ENCODE data around the gene NTRK2.

DNA sequence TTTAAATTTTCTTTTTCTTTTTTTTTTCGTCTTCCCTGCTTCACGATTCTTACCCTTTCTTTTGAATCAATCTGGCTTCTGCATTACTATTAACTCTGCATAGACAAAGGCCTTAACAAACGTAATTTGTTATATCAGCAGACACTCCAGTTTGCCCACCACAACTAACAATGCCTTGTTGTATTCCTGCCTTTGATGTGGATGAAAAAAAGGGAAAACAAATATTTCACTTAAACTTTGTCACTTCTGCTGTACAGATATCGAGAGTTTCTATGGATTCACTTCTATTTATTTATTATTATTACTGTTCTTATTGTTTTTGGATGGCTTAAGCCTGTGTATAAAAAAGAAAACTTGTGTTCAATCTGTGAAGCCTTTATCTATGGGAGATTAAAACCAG, 352.2 kb downstream of the NTRK2 start:
- TF ChIP-seq EZH2 (IDR thresholded peaks at IDR 0.05; ENCODE audit: insufficient read depth, low read length): no peak
- TF ChIP-seq, protein P1, sequence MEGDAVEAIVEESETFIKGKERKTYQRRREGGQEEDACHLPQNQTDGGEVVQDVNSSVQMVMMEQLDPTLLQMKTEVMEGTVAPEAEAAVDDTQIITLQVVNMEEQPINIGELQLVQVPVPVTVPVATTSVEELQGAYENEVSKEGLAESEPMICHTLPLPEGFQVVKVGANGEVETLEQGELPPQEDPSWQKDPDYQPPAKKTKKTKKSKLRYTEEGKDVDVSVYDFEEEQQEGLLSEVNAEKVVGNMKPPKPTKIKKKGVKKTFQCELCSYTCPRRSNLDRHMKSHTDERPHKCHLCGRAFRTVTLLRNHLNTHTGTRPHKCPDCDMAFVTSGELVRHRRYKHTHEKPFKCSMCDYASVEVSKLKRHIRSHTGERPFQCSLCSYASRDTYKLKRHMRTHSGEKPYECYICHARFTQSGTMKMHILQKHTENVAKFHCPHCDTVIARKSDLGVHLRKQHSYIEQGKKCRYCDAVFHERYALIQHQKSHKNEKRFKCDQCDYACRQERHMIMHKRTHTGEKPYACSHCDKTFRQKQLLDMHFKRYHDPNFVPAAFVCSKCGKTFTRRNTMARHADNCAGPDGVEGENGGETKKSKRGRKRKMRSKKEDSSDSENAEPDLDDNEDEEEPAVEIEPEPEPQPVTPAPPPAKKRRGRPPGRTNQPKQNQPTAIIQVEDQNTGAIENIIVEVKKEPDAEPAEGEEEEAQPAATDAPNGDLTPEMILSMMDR (IDR thresholded peaks at IDR 0.05; ENCODE audit: insufficient read depth, low read depth, low read length): no peak
